Neural progenitor cell (in vitro differentiated cells): ENCODE results near the gene TRPV5.

Experiments
- CTCF ChIP-seq: fragments of 200-600 bp; sonication (generic); IDR thresholded peaks from 2 replicates; pipeline ENCODE4 v1.5.1; 2017; ENCODE audit warnings: antibody characterized with exemption, mild to moderate bottlenecking
- EZH2phosphoT487 ChIP-seq: fragments of 200-600 bp; sonication (generic); IDR thresholded peaks from 2 replicates; pipeline ENCODE4 v1.6.1; 2017; ENCODE audit warnings: antibody characterized with exemption

GRCh38 chr7:142864980-142865747 is 68.4 kb downstream of the TRPV5 start:
- no peak for TF ChIP-seq CTCF
- no peak for TF ChIP-seq EZH2phosphoT487
